ENCODE results near the gene STRA6.
A peak's percentile ranks its signal among the peaks of the same experiment; 100 is the strongest.

Gene STRA6

GRCh38 chr15:74202452-74203401 is at the start of gene STRA6:
Gene STRA6, minus strand, starts transcription at chr15:74202787. Its CDS starts 520 bp downstream, at chr15:74202267.
- H3K4me3 ChIP-seq (ENCODE audit: low read depth, low read length): no peak within 1 kb of the TSS
- DNase-seq (ENCODE audit: low read depth): no peak
- TF ChIP-seq CTCF (IDR thresholded peaks at IDR 0.05; ENCODE audit: insufficient read depth, low read depth, low read length, missing control alignments): no peak

GRCh38 chr15:74252291-74252690 is 49.7 kb upstream of the STRA6 start:
- no peak for TF ChIP-seq CTCF (IDR thresholded peaks at IDR 0.05; ENCODE audit: insufficient read depth, low read depth, low read length, missing control alignments)
- H3K4me3 ChIP-seq (ENCODE audit: low read depth, low read length): no peak overlapping the region
- DNase-seq (ENCODE audit: low read depth): no peak

- H3K4me3 ChIP-seq (ENCODE audit: low read depth, low read length): no peak overlapping the region
- no peak for TF ChIP-seq CTCF (IDR thresholded peaks at IDR 0.05; ENCODE audit: insufficient read depth, low read depth, low read length, missing control alignments)
- DNase-seq (ENCODE audit: low read depth): no peak
Observed at GRCh38 chr15:74251131-74251811, 48.7 kb upstream of the STRA6 start.

- TF ChIP-seq CTCF (IDR thresholded peaks at IDR 0.05; ENCODE audit: insufficient read depth, low read depth, low read length, missing control alignments): no peak
- no peak overlapping the region for H3K4me3 ChIP-seq (ENCODE audit: low read depth, low read length)
- no peak for DNase-seq (ENCODE audit: low read depth)
Observed at GRCh38 chr15:74250266-74250665, 47.7 kb upstream of the STRA6 start.

- peak; percentile 21 for DNase-seq (ENCODE audit: low read depth)
- H3K4me3 ChIP-seq (ENCODE audit: low read depth, low read length): no peak overlapping the region
- TF ChIP-seq CTCF (IDR thresholded peaks at IDR 0.05; ENCODE audit: insufficient read depth, low read depth, low read length, missing control alignments): no peak
Observed at GRCh38 chr15:74245342-74245931, 42.9 kb upstream of the STRA6 start.

- TF ChIP-seq CTCF (IDR thresholded peaks at IDR 0.05; ENCODE audit: insufficient read depth, low read depth, low read length, missing control alignments): no peak
- H3K4me3 ChIP-seq (ENCODE audit: low read depth, low read length): no peak overlapping the region
- no peak for DNase-seq (ENCODE audit: low read depth)
Observed at GRCh38 chr15:74244822-74245341, 42.3 kb upstream of the STRA6 start.

All from GM12865 (cell line).